ENCODE results near the gene EFHD2. TPM values are rescaled to one million over a fixed set of nuclear protein-coding genes. Genes with fewer than 3 reads are reported as not detected.

The EFHD2 gene
- total and polyA plus RNA-seq, 8 donors, result 11.9 to 107 (median 18.2) TPM

DNA sequence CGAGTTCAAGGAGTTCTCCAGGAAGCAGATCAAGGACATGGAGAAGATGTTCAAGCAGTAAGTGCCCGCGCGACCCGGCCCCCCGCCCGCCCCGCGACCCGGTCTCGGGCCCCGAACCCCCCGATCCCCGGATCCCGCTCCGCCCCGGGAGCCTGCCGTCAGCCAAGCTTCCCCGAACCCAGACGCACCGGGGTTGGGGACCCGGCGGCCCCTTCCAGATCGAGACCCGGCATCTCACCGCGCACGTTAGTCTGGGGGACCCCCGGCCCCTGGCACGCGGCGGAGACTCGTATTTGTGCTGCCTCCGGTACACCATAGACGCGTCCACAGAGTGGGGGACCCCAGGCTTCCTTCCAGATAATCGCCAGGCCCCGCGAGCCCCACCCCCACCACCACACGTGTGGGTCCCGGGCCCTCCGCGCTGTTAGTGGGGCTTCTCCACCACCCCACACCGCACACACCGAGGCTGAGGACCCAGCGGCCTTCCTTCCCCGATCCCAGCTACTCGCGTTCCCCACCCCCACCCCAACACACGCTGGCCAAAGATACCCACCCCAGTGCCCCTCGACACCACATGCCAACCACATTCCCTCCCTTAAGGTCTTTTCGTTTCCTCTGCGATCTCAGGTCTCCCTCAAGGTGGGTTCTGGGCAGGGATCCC lies 665 bp downstream of the EFHD2 start:
- DNase-seq (peak in 1 of 4 donors; percentile 86), ATAC-seq (no peak)
- intact Hi-C loops (cut with DNase I), result no loop called here
- peak overlapping the region; percentile 85 to 92 for H3K4me3 ChIP-seq
- H3K27ac ChIP-seq, result peak overlapping the region; percentile 39 to 89
- H3K27me3 ChIP-seq, result no peaks in the 10 kb centered on the region
- H3K9me3 ChIP-seq, result no peaks in the 10 kb centered on the region
- peaks cover 5 to 56% of the 10 kb centered on the region in 2 donors for H3K4me1 ChIP-seq
- peaks cover 0 to 21% of the 10 kb centered on the region in 2 donors for H3K36me3 ChIP-seq
- TF ChIP-seq CTCF (IDR thresholded peaks at IDR 0.05), result no peak

- Histone ChIP-seq H3K4me1 (peaks cover 6 to 61% of the 10 kb centered on the region in 2 donors), H3K4me3 (peak overlapping the region; percentile 85 to 92), H3K27me3 (no peaks in the 10 kb centered on the region), H3K9me3 (no peaks in the 10 kb centered on the region), H3K27ac (peak overlapping the region; percentile 39 to 89), H3K36me3 (peaks cover 0 to 21% of the 10 kb centered on the region in 2 donors)
- ATAC-seq (no peak), DNase-seq (no peak)
- TF ChIP-seq CTCF (IDR thresholded peaks at IDR 0.05), result no peak
- intact Hi-C loops (cut with DNase I), result no loop called here
Observed at GRCh38 chr1:15410884-15411245, 1.2 kb downstream of the EFHD2 start.

GRCh38 chr1:15411593-15412137 lies 2.0 kb downstream of the EFHD2 start:
- no peaks in the 10 kb centered on the region for H3K27me3 ChIP-seq
- H3K4me1 ChIP-seq, result peaks cover 14 to 69% of the 10 kb centered on the region in 2 donors
- peak; percentile 25 for ATAC-seq
- H3K27ac ChIP-seq, result peak overlapping the region; percentile 44 to 89
- peak overlapping the region; percentile 85 to 92 for H3K4me3 ChIP-seq
- TF ChIP-seq CTCF (IDR thresholded peaks at IDR 0.05), result no peak
- H3K9me3 ChIP-seq, result no peaks in the 10 kb centered on the region
- DNase-seq, result peak in 3 of 4 donors; percentile 45 to 93 (median 81)
- H3K36me3 ChIP-seq, result peaks cover 0 to 21% of the 10 kb centered on the region in 2 donors
- intact Hi-C loops (cut with DNase I), result no loop called here

DNA sequence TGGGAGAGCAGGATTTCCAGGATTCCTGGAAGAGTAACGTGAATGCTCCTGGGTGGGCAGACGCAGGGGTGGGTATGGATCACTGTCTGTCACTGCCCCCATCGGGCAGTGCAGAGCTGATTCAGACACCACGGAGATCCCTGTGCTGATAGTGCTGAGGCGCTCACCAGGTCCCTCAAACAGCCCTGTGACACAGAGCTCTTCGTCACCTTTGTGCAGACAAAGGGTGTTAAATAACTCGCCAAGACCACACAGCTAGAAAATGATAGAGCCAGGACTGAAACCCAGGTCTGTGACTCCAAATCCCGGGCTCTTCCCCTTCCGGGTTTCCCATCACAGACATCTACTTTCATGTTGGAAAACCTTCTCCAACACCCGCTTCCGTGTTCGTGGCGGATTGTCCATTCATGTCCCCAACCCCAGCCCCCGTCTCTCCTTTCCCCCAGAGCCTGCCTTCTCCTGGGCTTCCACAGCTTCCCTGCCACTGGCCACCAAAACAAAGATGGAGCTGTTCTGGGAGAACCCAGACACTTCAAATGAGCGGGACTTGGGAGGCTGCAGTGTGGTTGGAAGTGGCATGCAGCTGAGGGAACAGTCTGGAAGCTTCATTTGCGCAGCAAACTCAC lies 2.6 kb downstream of the EFHD2 start:
- H3K36me3 ChIP-seq, result peaks cover 0 to 21% of the 10 kb centered on the region in 2 donors
- H3K9me3 ChIP-seq, result no peaks in the 10 kb centered on the region
- peaks cover 15 to 75% of the 10 kb centered on the region in 2 donors for H3K4me1 ChIP-seq
- no peak for ATAC-seq
- peak overlapping the region; percentile 44 to 89 for H3K27ac ChIP-seq
- DNase-seq, result no peak
- H3K4me3 ChIP-seq, result peak overlapping the region in 1 of 2 donors; percentile 92
- intact Hi-C loops (cut with DNase I), result no loop called here
- no peak for TF ChIP-seq CTCF (IDR thresholded peaks at IDR 0.05)
- H3K27me3 ChIP-seq, result no peaks in the 10 kb centered on the region

GRCh38 chr1:15412843-15413242 lies 3.2 kb downstream of the EFHD2 start:
- DNase-seq, result peak in 1 of 4 donors; percentile 79
- no peak for TF ChIP-seq CTCF (IDR thresholded peaks at IDR 0.05)
- H3K4me3 ChIP-seq, result peak overlapping the region in 1 of 2 donors; percentile 92
- ATAC-seq, result no peak
- H3K36me3 ChIP-seq, result peaks cover 0 to 21% of the 10 kb centered on the region in 2 donors
- intact Hi-C loops (cut with DNase I), result no loop called here
- H3K27me3 ChIP-seq, result no peaks in the 10 kb centered on the region
- H3K9me3 ChIP-seq, result no peaks in the 10 kb centered on the region
- H3K27ac ChIP-seq, result peak overlapping the region in 1 of 2 donors; percentile 89
- peaks cover 18 to 81% of the 10 kb centered on the region in 2 donors for H3K4me1 ChIP-seq
